ENCODE results near the gene SCNN1A. TPM values are rescaled to one million over a fixed set of nuclear protein-coding genes. Genes with fewer than 3 reads are reported as not detected.

Gene SCNN1A
- total and polyA plus RNA-seq, 2 of the 13 experiments (the other 11 are each of a cell fraction or from before 2014, with no cell fraction given), result 1.5 to 14.6 TPM

DNA sequence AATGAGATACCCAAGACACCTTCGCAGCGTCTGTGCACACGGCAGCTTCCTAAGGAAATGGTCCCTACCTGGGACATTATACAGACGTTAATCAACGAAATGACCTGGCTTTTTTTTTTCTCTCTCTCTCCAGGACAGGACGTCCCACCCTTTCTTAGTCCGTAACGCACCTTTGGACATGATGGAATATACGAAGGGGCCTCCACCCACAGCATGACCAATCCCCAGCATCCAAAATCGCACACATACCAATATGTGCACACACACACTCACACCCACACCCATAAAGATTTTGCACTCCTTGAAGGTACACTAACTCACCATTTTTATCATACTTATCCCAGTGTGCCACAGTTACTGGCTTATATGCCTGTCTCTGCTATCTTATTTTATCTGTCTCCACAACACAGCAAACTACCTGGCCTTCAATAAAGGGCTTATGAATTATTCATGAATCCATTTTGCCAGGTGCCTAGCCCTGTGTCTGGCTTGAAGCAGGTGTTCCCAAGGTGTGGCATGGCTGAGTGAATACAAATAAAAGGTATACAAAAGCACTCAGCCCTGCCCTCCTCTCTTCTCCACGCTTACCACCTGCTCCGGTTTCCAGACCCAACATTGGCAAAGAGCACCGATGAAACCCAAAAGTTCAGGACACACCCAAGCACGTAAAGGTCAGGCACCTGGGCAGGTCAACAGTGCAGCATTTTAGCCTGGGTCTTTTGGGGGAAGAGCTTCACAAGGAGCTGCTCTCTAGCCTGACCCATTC, 2.2 kb downstream of the SCNN1A start (continued):
- TF ChIP-seq, protein P1, sequence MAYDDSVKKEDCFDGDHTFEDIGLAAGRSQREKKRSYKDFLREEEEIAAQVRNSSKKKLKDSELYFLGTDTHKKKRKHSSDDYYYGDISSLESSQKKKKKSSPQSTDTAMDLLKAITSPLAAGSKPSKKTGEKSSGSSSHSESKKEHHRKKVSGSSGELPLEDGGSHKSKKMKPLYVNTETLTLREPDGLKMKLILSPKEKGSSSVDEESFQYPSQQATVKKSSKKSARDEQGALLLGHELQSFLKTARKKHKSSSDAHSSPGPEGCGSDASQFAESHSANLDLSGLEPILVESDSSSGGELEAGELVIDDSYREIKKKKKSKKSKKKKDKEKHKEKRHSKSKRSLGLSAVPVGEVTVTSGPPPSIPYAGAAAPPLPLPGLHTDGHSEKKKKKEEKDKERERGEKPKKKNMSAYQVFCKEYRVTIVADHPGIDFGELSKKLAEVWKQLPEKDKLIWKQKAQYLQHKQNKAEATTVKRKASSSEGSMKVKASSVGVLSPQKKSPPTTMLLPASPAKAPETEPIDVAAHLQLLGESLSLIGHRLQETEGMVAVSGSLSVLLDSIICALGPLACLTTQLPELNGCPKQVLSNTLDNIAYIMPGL (CRISPR knock-in tag; IDR thresholded peaks at IDR 0.05; ENCODE audit: borderline replicate concordance in 1 of 2, low read depth in 1 of 2), result 0 out of 4 replicates have a peak, but pooled peaks of 1 of the 2 experiments have one; percentile 3
- TF ChIP-seq ZNF296 (CRISPR knock-in tag; conservative IDR thresholded peaks at IDR 0.05) (no peak), HNRNPL (IDR thresholded peaks at IDR 0.05; ENCODE audit: low read depth, low read length) (no peak), SNAI1 (CRISPR knock-in tag; IDR thresholded peaks at IDR 0.05; ENCODE audit: borderline replicate concordance) (no peak), RFX5 (IDR thresholded peaks at IDR 0.05; ENCODE audit: low read depth, low read length) (no peak), JARID2 (CRISPR knock-in tag; IDR thresholded peaks at IDR 0.05; ENCODE audit: insufficient replicate concordance) (no peak), RBM39 (IDR thresholded peaks at IDR 0.05; ENCODE audit: low read depth, low read length, poor library complexity, severe bottlenecking) (no peak), ZNF337 (CRISPR knock-in tag; IDR thresholded peaks at IDR 0.05; ENCODE audit: borderline replicate concordance, low read depth) (no peak)
- TF ChIP-seq, protein P2, sequence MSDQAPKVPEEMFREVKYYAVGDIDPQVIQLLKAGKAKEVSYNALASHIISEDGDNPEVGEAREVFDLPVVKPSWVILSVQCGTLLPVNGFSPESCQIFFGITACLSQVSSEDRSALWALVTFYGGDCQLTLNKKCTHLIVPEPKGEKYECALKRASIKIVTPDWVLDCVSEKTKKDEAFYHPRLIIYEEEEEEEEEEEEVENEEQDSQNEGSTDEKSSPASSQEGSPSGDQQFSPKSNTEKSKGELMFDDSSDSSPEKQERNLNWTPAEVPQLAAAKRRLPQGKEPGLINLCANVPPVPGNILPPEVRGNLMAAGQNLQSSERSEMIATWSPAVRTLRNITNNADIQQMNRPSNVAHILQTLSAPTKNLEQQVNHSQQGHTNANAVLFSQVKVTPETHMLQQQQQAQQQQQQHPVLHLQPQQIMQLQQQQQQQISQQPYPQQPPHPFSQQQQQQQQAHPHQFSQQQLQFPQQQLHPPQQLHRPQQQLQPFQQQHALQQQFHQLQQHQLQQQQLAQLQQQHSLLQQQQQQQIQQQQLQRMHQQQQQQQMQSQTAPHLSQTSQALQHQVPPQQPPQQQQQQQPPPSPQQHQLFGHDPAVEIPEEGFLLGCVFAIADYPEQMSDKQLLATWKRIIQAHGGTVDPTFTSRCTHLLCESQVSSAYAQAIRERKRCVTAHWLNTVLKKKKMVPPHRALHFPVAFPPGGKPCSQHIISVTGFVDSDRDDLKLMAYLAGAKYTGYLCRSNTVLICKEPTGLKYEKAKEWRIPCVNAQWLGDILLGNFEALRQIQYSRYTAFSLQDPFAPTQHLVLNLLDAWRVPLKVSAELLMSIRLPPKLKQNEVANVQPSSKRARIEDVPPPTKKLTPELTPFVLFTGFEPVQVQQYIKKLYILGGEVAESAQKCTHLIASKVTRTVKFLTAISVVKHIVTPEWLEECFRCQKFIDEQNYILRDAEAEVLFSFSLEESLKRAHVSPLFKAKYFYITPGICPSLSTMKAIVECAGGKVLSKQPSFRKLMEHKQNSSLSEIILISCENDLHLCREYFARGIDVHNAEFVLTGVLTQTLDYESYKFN (CRISPR knock-in tag; conservative IDR thresholded peaks at IDR 0.05), result no peak
- TF ChIP-seq, protein P3, sequence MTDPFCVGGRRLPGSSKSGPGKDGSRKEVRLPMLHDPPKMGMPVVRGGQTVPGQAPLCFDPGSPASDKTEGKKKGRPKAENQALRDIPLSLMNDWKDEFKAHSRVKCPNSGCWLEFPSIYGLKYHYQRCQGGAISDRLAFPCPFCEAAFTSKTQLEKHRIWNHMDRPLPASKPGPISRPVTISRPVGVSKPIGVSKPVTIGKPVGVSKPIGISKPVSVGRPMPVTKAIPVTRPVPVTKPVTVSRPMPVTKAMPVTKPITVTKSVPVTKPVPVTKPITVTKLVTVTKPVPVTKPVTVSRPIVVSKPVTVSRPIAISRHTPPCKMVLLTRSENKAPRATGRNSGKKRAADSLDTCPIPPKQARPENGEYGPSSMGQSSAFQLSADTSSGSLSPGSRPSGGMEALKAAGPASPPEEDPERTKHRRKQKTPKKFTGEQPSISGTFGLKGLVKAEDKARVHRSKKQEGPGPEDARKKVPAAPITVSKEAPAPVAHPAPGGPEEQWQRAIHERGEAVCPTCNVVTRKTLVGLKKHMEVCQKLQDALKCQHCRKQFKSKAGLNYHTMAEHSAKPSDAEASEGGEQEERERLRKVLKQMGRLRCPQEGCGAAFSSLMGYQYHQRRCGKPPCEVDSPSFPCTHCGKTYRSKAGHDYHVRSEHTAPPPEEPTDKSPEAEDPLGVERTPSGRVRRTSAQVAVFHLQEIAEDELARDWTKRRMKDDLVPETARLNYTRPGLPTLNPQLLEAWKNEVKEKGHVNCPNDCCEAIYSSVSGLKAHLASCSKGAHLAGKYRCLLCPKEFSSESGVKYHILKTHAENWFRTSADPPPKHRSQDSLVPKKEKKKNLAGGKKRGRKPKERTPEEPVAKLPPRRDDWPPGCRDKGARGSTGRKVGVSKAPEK (CRISPR knock-in tag; IDR thresholded peaks at IDR 0.05; ENCODE audit: borderline replicate concordance), result no peak

Measured in HepG2 (cell line).